ENCODE results near the gene RIMS1.

DNA sequence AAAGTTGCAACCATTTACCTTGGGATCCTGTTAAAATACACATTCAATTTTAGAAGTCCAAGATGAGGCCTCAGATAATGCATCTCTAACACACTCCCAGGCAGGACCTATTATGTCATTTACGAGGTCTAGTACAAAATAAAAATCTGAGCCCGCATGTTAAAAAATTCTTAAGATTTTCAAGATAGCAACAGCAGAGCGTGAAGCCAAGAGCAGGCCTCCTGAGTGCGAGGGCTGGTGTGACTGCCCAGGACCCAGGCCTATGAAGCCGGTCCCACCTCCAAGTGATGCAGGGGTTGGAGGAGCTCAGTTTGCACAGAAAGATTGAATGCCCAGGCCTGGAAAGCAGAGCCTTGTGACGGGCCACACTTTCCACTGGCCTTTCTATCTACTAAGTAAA, 524.4 kb downstream of the RIMS1 start:
- TF ChIP-seq, protein P1, sequence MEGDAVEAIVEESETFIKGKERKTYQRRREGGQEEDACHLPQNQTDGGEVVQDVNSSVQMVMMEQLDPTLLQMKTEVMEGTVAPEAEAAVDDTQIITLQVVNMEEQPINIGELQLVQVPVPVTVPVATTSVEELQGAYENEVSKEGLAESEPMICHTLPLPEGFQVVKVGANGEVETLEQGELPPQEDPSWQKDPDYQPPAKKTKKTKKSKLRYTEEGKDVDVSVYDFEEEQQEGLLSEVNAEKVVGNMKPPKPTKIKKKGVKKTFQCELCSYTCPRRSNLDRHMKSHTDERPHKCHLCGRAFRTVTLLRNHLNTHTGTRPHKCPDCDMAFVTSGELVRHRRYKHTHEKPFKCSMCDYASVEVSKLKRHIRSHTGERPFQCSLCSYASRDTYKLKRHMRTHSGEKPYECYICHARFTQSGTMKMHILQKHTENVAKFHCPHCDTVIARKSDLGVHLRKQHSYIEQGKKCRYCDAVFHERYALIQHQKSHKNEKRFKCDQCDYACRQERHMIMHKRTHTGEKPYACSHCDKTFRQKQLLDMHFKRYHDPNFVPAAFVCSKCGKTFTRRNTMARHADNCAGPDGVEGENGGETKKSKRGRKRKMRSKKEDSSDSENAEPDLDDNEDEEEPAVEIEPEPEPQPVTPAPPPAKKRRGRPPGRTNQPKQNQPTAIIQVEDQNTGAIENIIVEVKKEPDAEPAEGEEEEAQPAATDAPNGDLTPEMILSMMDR (IDR thresholded peaks at IDR 0.05; ENCODE audit: insufficient read depth, low read length, poor library complexity, severe bottlenecking), result no peak
- no peak for TF ChIP-seq EZH2phosphoT487 (conservative IDR thresholded peaks at IDR 0.05; ENCODE audit: low read length)

Measured in SU-DHL-6 (cell line).